Measurements from ENCODE around the gene G6PC1. TPM values are rescaled to one million over a fixed set of nuclear protein-coding genes. Genes with fewer than 3 reads are reported as not detected.

The G6PC1 gene
- total RNA-seq, 4 donors from 2014 or later = not detected

DNA sequence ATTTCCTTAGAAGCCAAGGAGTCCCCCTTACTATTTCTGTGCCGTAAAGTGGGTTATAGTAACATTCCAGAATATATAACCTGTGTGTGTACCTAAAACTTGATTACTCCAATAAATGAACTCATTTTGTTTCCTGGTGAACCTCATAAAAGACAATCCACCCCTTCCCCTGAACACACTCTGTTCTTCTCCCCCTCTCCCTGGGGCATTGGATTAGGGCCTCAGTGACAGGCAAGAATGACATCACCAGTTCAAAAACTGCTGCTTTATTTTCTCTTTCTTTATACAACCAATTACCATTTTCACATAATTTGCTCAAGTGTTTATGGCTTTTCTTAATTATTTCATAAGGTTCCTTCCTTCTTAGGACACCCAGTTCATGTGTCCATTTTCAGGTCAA lies 46.2 kb downstream of the G6PC1 start:
- no peaks in the 10 kb centered on the region for H3K4me1 ChIP-seq
- H3K36me3 ChIP-seq = peaks cover 0 to 40% (median 6%) of the 10 kb centered on the region in 3 donors
- TF ChIP-seq, protein P1, sequence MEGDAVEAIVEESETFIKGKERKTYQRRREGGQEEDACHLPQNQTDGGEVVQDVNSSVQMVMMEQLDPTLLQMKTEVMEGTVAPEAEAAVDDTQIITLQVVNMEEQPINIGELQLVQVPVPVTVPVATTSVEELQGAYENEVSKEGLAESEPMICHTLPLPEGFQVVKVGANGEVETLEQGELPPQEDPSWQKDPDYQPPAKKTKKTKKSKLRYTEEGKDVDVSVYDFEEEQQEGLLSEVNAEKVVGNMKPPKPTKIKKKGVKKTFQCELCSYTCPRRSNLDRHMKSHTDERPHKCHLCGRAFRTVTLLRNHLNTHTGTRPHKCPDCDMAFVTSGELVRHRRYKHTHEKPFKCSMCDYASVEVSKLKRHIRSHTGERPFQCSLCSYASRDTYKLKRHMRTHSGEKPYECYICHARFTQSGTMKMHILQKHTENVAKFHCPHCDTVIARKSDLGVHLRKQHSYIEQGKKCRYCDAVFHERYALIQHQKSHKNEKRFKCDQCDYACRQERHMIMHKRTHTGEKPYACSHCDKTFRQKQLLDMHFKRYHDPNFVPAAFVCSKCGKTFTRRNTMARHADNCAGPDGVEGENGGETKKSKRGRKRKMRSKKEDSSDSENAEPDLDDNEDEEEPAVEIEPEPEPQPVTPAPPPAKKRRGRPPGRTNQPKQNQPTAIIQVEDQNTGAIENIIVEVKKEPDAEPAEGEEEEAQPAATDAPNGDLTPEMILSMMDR (IDR thresholded peaks at IDR 0.05) = no peak
- TF ChIP-seq EP300 (IDR thresholded peaks at IDR 0.05) (no peak), POLR2A (IDR thresholded peaks at IDR 0.05) (no peak)
- DNase-seq (ENCODE audit: low spot score in 2 of 2) = no peak
- H3K27ac ChIP-seq = no peak overlapping the region
- H3K4me3 ChIP-seq = no peak overlapping the region
- 81 to 91% methylated on average over 1 of the region's 1 CpG for WGBS, 2 donors
- no peaks in the 10 kb centered on the region for H3K27me3 ChIP-seq
- H3K9me3 ChIP-seq = no peaks in the 10 kb centered on the region

DNA sequence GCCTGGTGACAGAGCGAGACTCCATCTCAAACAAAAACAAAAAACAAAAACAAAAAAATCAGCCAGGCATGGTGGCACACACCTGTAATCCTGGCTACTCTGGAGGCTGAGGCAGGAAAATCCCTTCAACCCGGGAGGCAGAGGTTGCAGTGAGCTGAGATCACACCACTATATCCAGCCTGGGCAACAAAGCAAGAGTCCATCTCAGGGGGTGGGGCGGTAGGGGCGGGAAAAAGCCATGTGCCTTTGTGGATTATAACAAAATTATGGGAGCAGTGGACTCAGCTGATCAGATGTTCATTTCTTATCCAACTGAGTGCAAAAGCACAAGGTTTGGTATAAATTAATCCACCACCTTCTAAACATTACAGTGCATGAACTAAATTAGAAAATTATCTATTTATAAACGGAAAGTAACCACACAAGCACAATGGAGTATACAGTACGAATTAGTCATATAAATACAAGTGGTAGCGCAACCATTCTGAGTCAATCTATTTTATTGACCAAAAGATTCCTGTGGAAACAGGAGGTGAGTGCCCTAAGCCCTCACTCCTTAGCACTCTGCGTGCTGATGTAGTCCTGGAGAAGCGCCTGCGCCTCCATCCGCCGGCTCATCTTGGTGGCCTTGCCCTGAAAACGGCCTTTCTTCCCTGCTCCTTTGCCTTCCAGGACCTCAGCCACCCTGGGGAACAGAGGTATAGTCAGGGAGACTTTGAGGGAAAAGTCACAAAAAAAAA lies 49.6 kb downstream of the G6PC1 start:
- Histone ChIP-seq H3K9me3 (no peaks in the 10 kb centered on the region), H3K27ac (no peak overlapping the region), H3K27me3 (no peaks in the 10 kb centered on the region), H3K4me3 (no peak overlapping the region), H3K4me1 (no peaks in the 10 kb centered on the region), H3K36me3 (peaks cover 0 to 74% (median 21%) of the 10 kb centered on the region in 3 donors)
- DNase-seq (ENCODE audit: low spot score in 2 of 2) = no peak
- WGBS, 2 donors = 92 to 93% methylated on average over 13 of the region's 13 CpGs
- no peak for TF ChIP-seq POLR2A (IDR thresholded peaks at IDR 0.05)
- no peak for TF ChIP-seq EP300 (IDR thresholded peaks at IDR 0.05)
- TF ChIP-seq, protein P1 (IDR thresholded peaks at IDR 0.05) = no peak

Small RNA genes lying within 50 kb of the gene (small RNA-seq; reads per million reads assigned to genes)
- not detected for gene RF00561
- gene RNU6-287P = not detected

Other genes starting within 250 kb of the G6PC1 start
- 10 to 100 TPM; 48.2 to 92.4 (median 77.6) TPM for gene TUBG2, start 241.5 kb upstream of the G6PC1 start, total RNA-seq
- 10 to 100 TPM; 32.4 to 57.7 (median 46.1) TPM for gene PLEKHH3, start 223.8 kb upstream of the G6PC1 start, total RNA-seq
- gene CCR10, start 219.0 kb upstream of the G6PC1 start, total RNA-seq = 10 to 100 TPM in 1 of 4 donors, 1 to 10 TPM in 3; 3.7 to 11.1 (median 7.1) TPM
- gene CNTNAP1, start 218.3 kb upstream of the G6PC1 start, total RNA-seq = 10 to 100 TPM in 2 of 4 donors, 1 to 10 TPM in 2; 6.3 to 21.0 (median 12.6) TPM
- 100 to 1,000 TPM in 2 of 4 donors, 10 to 100 TPM in 2; 73.8 to 128 (median 109) TPM for gene EZH1, start 155.8 kb upstream of the G6PC1 start, total RNA-seq
- 100 to 1,000 TPM in 1 of 4 donors, 10 to 100 TPM in 3; 32.6 to 113 (median 51.4) TPM for gene RAMP2, start 139.6 kb upstream of the G6PC1 start, total RNA-seq
- gene VPS25, start 127.3 kb upstream of the G6PC1 start, total RNA-seq = 10 to 100 TPM; 24.5 to 44.7 (median 38.2) TPM
- gene WNK4, start 120.2 kb upstream of the G6PC1 start, total RNA-seq = 10 to 100 TPM in 2 of 4 donors, 1 to 10 TPM in 2; 3.6 to 15.6 (median 9.1) TPM
- 10 to 100 TPM; 58.2 to 91.7 (median 62.6) TPM for gene COA3, start 102.1 kb upstream of the G6PC1 start, total RNA-seq
- under 1 TPM in 1 of 4 donors, not detected in 3; 0.22 TPM for gene CNTD1, start 101.9 kb upstream of the G6PC1 start, total RNA-seq
- 100 to 1,000 TPM in 1 of 4 donors, 10 to 100 TPM in 3; 76.7 to 104 (median 80.4) TPM for gene BECN1, start 76.5 kb upstream of the G6PC1 start, total RNA-seq
- gene PSME3, start 67.4 kb upstream of the G6PC1 start, total RNA-seq = 10 to 100 TPM; 42.2 to 86.7 (median 53.7) TPM
- gene AOC2, start 56.2 kb upstream of the G6PC1 start, total RNA-seq = 1 to 10 TPM; 2.0 to 3.3 (median 3.0) TPM
- 10 to 100 TPM; 49.0 to 74.1 (median 53.0) TPM for gene AOC3, start 49.6 kb upstream of the G6PC1 start, total RNA-seq
- gene AARSD1, start 63.7 kb downstream of the G6PC1 start, total RNA-seq = 10 to 100 TPM; 26.0 to 42.0 (median 31.3) TPM
- gene PTGES3L, start 79.3 kb downstream of the G6PC1 start, total RNA-seq = not detected
- gene RUNDC1, start 79.8 kb downstream of the G6PC1 start, total RNA-seq = 10 to 100 TPM; 10.7 to 15.6 (median 12.9) TPM
- 1,000 to 10,000 TPM in 1 of 4 donors, 100 to 1,000 TPM in 3; 500 to 1,072 (median 818) TPM for gene RPL27, start 97.6 kb downstream of the G6PC1 start, total RNA-seq
- gene IFI35, start 106.0 kb downstream of the G6PC1 start, total RNA-seq = 10 to 100 TPM; 36.1 to 59.0 (median 37.9) TPM
- 100 to 1,000 TPM; 203 to 246 (median 228) TPM for gene VAT1, start 121.6 kb downstream of the G6PC1 start, total RNA-seq
- gene RND2, start 124.4 kb downstream of the G6PC1 start, total RNA-seq = 1 to 10 TPM in 3 of 4 donors, under 1 TPM in 1; 0.59 to 2.6 (median 1.9) TPM
- gene BRCA1, start 224.6 kb downstream of the G6PC1 start, total RNA-seq = 1 to 10 TPM; 4.6 to 9.8 (median 6.9) TPM

All from tibial nerve (tissue), 4 donors.